GM21576 (cell line): ENCODE results near the gene HPCA.

Experiments used
- ATAC-seq: cut with Tn5 transposase; IDR thresholded peaks from one replicate; pipeline ENCODE4 v1.9.1; 2021; ENCODE audit warnings: mild to moderate bottlenecking, moderate library complexity; ENCODE audit not compliant: unreplicated experiment

Gene HPCA

GRCh38 chr1:32888677-32889420, 2.6 kb downstream of the HPCA start:
- no peak for ATAC-seq

- no peak for ATAC-seq
Measured at GRCh38 chr1:32889731-32890278, 3.5 kb downstream of the HPCA start.

GRCh38 chr1:32890516-32891240, 4.4 kb downstream of the HPCA start:
- no peak for ATAC-seq

- ATAC-seq: no peak
Measured at GRCh38 chr1:32891241-32891570, 4.9 kb downstream of the HPCA start.

GRCh38 chr1:32891630-32892029, 5.3 kb downstream of the HPCA start:
- ATAC-seq: no peak

GRCh38 chr1:32892368-32893197, 6.3 kb downstream of the HPCA start:
- no peak for ATAC-seq

- no peak for ATAC-seq
Measured at GRCh38 chr1:32893198-32894018, 7.1 kb downstream of the HPCA start.

- ATAC-seq: no peak
Measured at GRCh38 chr1:32894019-32894600, 7.8 kb downstream of the HPCA start.

- no peak for ATAC-seq
Measured at GRCh38 chr1:32894681-32895080, 8.4 kb downstream of the HPCA start.

GRCh38 chr1:32895325-32896215, 9.3 kb downstream of the HPCA start:
- no peak for ATAC-seq

- ATAC-seq: no peak
Measured at GRCh38 chr1:32896451-32896850, 10.2 kb downstream of the HPCA start.

- ATAC-seq: no peak
Measured at GRCh38 chr1:32897082-32898049, 11.1 kb downstream of the HPCA start.

GRCh38 chr1:32898056-32898455, 11.8 kb downstream of the HPCA start:
- no peak for ATAC-seq

GRCh38 chr1:32898958-32899357, 12.7 kb downstream of the HPCA start:
- no peak for ATAC-seq

- no peak for ATAC-seq
Measured at GRCh38 chr1:32899586-32900296, 13.4 kb downstream of the HPCA start.

GRCh38 chr1:32900371-32900955, 14.2 kb downstream of the HPCA start:
- no peak for ATAC-seq
